ENCODE results near the gene C19orf81.
A peak's percentile ranks its signal among the peaks of the same experiment; 100 is the strongest.

C19orf81 gene

GRCh38 chr19:50686310-50687032 lies 37.2 kb downstream of the C19orf81 start:
- DNase-seq, result no peak

GRCh38 chr19:50688766-50689165 lies 39.5 kb downstream of the C19orf81 start:
- no peak for DNase-seq

DNA sequence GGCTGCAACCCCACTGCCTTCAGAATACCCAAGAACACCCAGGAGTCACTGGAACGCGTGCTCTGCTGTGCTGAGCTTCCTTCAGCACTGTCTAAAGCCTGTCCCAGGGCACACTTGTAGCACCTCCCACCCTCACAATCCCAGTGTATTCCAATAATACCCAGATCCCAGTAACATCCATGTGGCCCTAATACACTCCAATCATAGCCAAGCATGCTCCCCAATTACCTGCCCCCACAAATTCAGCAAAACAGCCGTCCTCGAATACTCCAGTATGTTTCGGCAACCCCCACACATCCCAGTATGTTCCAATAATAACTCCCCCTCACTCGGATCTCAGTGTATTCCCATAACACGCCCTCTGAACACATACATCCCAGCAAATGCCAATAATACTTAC lies 41.2 kb downstream of the C19orf81 start:
- no peak for DNase-seq

GRCh38 chr19:50693064-50693975 lies 44.1 kb downstream of the C19orf81 start:
- DNase-seq, result no peak

DNA sequence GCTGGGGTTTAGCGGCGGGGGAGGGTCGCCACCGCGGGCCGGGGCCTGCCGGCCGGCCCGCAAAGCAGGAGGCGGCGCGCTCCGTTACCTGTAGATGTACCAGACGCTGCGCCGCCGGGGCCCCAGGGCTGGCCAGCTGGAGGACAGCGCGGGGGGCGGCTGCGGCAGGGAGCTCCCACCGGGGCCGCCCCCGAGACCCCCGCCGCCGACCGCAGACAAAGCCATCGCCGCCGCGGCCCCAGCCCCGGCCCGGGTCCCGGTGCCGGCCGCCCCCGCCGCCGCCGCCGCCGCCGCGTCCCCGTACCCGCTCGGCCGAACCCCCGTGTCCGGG lies 45.5 kb downstream of the C19orf81 start:
- DNase-seq, result no peak

GRCh38 chr19:50695251-50696093 lies 46.2 kb downstream of the C19orf81 start:
- no peak for DNase-seq

GRCh38 chr19:50696094-50696483 lies 46.8 kb downstream of the C19orf81 start:
- DNase-seq, result no peak

- DNase-seq, result no peak
Measured at GRCh38 chr19:50697414-50698124, 48.3 kb downstream of the C19orf81 start.

DNA sequence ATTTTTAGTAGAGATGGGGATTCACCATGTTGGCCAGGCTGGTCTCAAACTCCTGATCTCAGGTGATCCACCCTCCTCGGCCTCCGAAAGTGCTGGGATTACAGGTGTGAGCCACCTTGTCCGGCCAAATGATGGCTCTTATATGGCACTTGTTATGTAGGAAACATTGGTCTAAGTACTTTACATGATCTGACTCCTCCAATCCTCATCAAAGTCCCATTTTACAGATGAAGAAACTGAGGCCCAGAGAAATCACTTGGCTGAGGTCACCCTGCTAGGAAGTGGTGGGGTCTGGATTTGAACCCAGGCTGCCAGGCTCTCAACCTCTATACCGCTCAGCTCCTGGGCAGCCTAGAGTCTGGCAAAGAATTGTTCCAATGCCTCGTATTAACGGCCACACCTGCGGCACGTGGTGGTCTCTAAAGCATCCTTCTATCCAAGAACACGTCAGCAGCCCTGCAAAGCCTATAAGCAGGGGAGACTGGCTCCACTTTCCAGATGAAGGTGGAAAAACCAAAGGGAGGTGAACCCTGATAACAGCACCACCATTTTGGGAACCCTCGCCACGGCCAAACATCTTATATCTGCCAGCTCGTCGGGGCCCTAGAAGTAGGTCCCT lies 52.2 kb downstream of the C19orf81 start:
- DNase-seq, result no peak

DNA sequence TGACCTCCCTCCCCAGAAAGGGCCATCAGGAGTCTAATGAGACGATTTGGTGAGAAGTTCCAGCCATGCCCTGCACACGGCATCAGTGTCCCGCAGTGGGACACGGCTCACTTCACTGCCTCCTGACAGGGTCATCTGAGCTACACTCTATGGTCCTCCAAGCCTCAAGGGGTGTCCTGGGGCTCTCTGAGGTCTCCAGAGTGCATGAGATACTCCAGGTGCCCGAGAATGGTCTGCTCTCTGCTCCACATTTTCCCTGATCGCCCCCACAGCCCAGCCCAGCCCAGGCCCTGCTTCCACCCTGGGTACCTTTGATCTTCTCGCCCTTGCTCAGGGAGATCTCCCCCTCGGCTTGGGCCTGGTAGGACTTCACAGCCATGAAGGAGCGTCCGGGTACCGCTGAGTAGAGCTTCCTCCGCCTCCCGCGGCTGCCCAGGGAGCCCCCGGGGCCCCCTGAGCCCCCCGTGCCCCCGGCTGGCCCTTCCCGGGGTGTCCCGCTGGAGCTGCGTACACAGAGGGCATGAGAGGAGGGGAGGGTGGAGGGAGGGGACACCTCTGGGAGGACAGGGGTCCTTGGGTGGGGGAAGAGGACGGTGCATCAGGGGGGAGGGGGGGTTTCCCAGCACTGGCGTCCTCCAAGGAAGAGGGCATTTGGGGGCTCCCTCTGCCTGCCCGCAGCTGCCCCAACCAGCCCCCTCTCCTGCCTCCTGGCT lies 53.1 kb downstream of the C19orf81 start:
- DNase-seq, result no peak

- DNase-seq, result no peak
Measured at GRCh38 chr19:50702871-50703829, 53.9 kb downstream of the C19orf81 start.

DNA sequence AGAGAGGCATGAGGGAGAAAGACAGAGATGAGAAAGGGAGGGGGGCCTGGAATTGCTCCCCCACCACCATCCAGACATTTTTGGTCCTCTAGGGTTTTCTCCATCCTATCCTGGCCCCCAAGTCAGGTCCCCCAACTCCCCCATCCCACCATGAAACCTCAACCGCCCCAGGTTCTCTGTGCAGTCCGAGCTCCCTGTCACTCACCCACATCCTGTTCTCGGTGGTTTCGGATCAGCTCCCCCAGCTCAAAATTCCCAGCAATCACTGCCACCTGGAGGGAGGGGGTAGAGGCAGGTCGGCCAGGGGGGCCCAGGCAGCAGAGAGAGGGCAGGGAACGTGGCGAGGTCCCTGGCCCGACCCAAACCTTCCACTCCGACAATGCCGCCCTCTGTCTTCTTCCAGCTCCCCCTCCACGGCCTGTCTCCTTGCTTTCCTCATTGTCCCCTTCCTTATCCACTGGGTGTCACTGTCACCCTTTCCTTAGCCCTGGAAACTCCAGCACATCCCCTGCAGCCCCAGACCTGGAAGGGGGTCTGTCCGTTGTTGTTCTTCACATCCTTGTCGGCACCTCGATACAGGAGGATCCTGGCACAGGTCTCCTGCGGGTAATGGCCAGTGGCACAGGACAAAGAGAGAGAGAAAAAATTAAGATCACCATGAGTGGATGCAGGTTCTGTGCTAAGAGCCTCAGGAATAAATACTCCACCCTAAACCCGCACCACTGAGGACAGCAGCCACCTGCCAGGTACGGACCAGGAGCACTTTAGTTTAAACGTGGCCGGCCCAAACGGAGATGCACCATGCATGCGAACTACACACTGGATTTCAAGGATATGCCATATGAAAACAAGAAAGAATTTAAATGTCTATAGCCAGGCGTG lies 54.9 kb downstream of the C19orf81 start:
- DNase-seq, result no peak

DNA sequence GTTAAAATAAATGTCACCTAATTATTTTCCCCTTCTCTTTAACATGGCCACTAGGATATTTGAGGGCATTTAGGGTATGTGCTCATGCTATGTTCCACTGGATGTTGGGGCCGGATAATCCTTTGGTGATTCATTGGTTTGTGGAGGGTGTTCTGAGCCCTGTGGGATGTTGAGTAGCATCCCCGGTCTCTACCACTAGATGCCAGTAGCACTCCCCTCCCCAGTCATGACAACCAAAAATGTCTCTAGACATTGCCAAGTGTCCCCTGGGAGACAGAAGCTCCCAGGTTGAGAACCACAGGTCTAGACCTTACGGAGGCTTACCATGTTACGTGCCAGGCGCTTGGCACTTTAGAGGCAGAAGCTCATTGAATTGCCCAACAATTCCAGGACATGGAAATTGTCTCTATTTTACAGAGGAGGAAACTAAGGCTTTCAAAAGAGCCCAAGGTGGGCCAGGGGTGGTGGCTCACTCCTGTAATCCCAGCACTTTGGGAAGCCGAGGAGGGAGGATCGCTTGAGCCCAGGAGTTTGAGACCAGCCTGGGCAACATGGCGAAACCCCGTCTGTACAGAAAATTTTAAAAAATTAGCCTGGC lies 56.3 kb downstream of the C19orf81 start:
- peak in 1 of 6 experiments; percentile 12 for DNase-seq

- no peak for DNase-seq
Measured at GRCh38 chr19:50706387-50706786, 57.1 kb downstream of the C19orf81 start.

DNA sequence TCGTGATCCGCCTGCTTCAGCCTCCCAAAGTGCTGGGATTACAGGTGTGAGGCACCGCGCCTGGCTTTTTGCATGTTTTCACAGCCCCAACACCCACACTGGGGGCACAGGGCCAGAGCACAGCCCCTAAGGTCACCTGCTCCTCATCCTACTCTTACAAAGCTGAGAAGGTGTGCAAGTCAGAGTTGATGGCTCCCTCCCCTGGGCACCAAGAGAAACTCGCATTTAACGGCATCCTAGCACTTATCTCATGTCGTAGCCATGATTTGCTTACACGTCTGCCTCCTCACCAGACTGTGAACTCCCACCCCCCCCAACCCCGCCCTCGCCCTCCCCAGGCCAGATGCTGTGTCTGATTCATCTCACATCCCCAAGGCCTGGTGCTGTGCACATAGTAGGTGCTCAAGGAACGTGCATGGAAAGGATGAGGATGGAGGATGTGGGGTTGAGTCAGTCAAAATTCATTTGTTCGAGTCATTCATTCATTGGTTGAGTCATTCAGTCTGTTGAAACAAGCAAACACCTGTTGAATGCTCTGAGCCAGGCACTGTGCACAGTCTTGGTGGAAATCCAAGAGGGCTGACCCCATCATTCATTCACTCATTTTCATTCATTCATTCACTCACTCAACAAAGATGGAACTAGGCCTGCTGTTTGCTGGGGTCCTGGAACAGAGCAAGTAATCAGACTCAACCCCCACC lies 59.1 kb downstream of the C19orf81 start:
- no peak for DNase-seq

Data from stimulated activated naive CD4-positive, alpha-beta T cell (primary cell).